Ishikawa (cell line): ENCODE results near the gene AP1S2.

Source experiments
- CEBPB ChIP-seq: IDR thresholded peaks from 2 replicates; pipeline ENCODE4 v1.6.1; 2012
- CREB1 ChIP-seq: IDR thresholded peaks from 2 replicates; pipeline ENCODE4 v1.6.1; 2012; ENCODE audit warnings: low read depth
- EGR1 ChIP-seq: IDR thresholded peaks from 2 replicates; pipeline ENCODE4 v1.6.1; 2012
- EP300 ChIP-seq: IDR thresholded peaks from 2 replicates; pipeline ENCODE4 v1.6.1; 2012; ENCODE audit warnings: borderline replicate concordance
- FOXM1 ChIP-seq: IDR thresholded peaks from 2 replicates; pipeline ENCODE4 v1.6.1; 2012; ENCODE audit warnings: low read depth, borderline replicate concordance
- MAX ChIP-seq: IDR thresholded peaks from 2 replicates; pipeline ENCODE4 v1.6.1; 2012
- NFIC ChIP-seq: IDR thresholded peaks from 2 replicates; pipeline ENCODE4 v1.6.1; 2012
- RAD21 ChIP-seq: IDR thresholded peaks from 2 replicates; pipeline ENCODE4 v1.6.1; 2012; ENCODE audit warnings: low read depth
- REST ChIP-seq: IDR thresholded peaks from 2 replicates; pipeline ENCODE4 v1.6.1; 2012; ENCODE audit warnings: low read depth, mild to moderate bottlenecking
- TAF1 ChIP-seq: IDR thresholded peaks from 2 replicates; pipeline ENCODE4 v1.6.1; 2012; ENCODE audit warnings: low read depth, mild to moderate bottlenecking
- TCF12 ChIP-seq: IDR thresholded peaks from 2 replicates; pipeline ENCODE4 v1.6.1; 2012; ENCODE audit warnings: low read depth
- TEAD4 ChIP-seq: IDR thresholded peaks from 2 replicates; pipeline ENCODE4 v1.6.1; 2012
- YY1 ChIP-seq: IDR thresholded peaks from 2 replicates; pipeline ENCODE4 v1.6.1; 2012; ENCODE audit warnings: low read depth
- ZBTB7A ChIP-seq: IDR thresholded peaks from 2 replicates; pipeline ENCODE4 v1.6.1; 2012; ENCODE audit warnings: low read depth
- TF ChIP-seq, protein P1 (sequence below): IDR thresholded peaks from 2 replicates; pipeline ENCODE4 v1.6.1; 2012

AP1S2 gene

DNA sequence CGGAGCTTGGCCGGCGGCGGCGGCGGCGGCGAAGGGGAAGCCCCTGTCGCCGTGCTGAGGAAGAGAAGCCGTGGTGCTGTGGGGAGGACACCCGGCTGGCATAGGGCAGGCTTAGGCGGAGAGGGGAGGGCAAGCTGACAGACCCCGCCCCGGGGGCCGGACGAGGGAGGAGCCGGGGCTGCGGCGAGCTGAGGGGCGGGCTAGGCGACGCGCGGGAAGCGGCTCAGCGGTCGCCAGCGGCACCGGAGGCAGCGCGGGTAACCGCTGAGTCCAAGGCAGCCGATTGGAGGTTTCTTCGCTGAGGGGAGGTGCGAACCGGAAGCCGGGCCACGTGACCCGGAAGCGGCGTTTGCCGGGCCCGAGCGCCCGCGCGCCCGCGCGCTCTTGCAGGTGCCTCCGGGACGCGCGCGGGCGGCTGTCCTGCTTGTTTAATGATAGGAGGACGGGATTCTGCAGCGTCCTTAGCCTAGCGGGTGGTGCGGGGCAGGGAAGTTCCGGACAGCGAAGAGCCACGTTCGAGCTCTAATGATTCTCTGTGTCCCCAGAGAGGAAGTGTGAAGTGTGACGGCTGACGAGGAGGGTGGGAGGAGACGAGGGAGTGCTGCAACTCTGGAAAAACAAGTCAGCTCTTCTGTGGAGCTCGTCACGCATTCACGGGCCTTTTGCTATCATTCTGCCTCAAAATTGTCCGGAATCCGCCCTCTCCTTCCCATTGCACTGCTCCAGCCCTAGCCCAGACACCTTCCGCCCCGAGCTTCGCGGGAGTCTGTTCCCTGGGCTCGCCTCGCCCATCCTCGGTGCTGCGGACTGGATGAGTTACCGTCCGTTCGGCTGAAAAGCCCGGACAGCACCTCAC lies at the start of gene AP1S2:
TSS of gene AP1S2 (minus strand) at position 102 of the 856 bp plus-strand sequence. CDS start 2,289 bp downstream, outside the sequence.
- TF ChIP-seq CREB1 (no peak), FOXM1 (no peak), TAF1 (no peak), REST (no peak), RAD21 (no peak), EP300 (no peak), ZBTB7A (0 out of 2 replicates have a peak, but pooled peaks have one; percentile 12), MAX (no peak; the same call in 1 of the 2 replicates), CEBPB (no peak), EGR1 (no peak), TCF12 (no peak), TEAD4 (no peak)
- TF ChIP-seq, protein P1, sequence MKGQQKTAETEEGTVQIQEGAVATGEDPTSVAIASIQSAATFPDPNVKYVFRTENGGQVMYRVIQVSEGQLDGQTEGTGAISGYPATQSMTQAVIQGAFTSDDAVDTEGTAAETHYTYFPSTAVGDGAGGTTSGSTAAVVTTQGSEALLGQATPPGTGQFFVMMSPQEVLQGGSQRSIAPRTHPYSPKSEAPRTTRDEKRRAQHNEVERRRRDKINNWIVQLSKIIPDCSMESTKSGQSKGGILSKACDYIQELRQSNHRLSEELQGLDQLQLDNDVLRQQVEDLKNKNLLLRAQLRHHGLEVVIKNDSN: peak; percentile 93

DNA sequence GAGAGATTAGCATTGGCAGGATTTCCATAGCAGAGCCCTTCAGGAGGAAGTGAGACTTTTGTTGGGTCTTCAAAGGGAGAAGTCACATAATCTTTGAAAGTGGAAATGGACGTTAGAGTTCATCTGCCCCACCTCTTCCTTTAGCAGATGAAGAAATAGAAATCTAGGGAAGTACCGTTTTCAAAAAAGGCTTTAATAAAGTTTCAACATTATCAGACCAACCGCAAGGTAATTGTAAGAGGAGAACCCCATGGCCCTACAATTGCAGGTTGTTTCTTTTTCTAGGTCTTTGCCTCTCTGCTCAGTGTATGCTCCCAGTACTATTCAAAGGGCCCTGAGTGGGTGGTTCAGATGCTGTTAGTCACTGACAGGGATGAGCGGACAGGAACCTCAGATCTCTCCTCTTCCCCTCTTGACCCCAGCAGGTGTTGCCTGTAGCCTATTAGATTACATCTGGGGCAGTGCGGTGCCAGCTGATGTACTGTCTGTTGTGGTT lies 48.6 kb upstream of the AP1S2 start:
- no peak for TF ChIP-seq EP300
- TF ChIP-seq EGR1: no peak
- TF ChIP-seq, protein P1: no peak
- no peak for TF ChIP-seq TAF1

GRCh38 chrX:15895334-15895733 lies 40.7 kb upstream of the AP1S2 start:
- TF ChIP-seq CEBPB: no peak
- TF ChIP-seq ZBTB7A: no peak
- TF ChIP-seq NFIC: no peak
- TF ChIP-seq TAF1: no peak
- TF ChIP-seq CREB1: no peak
- no peak for TF ChIP-seq EP300
- TF ChIP-seq FOXM1: no peak
- no peak for TF ChIP-seq RAD21
- no peak for TF ChIP-seq EGR1
- no peak for TF ChIP-seq TCF12
- TF ChIP-seq, protein P1: no peak
- TF ChIP-seq REST: no peak
- TF ChIP-seq MAX: no peak
- no peak for TF ChIP-seq YY1
- no peak for TF ChIP-seq TEAD4

DNA sequence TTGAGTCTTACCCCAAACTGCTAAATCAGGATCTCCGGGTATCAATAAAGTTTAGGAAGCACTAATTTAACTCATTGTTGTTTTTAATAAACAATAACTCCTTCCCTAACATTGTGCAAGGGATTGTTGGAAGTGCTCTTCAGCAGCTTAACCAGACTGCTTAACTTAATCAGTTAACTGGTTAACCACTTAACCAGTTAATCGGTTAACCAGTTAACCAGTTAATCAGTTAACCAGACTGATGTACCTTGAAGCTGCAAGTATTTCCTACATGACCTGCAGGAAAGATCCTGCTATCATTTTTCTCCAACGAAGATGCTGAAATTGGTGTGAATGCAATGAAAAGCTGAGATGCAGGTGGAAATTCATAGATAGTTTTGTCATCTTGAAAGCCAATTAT lies 40.1 kb upstream of the AP1S2 start:
- no peak for TF ChIP-seq ZBTB7A
- no peak for TF ChIP-seq EGR1
- TF ChIP-seq TEAD4: no peak
- TF ChIP-seq CEBPB: no peak
- no peak for TF ChIP-seq YY1
- TF ChIP-seq REST: no peak
- TF ChIP-seq NFIC: no peak
- TF ChIP-seq, protein P1: no peak
- no peak for TF ChIP-seq CREB1
- no peak for TF ChIP-seq MAX
- TF ChIP-seq EP300: no peak
- no peak for TF ChIP-seq FOXM1
- no peak for TF ChIP-seq TAF1
- TF ChIP-seq RAD21: no peak
